ES-I3 (cell line): Measurements from ENCODE around the gene CLCNKA.
"Not testable (repeated sequence)": the region's sequence is repeated elsewhere in the genome, so short reads cannot be mapped to it uniquely, and the experiment has no call there.

ENCODE experiments used
- H3K36me3 ChIP-seq: 2 replicates; pipeline ENCODE4 v1.6.1; 2013; ENCODE audit warnings: mild to moderate bottlenecking, low read length, control low read depth, moderate library complexity; ENCODE audit not compliant: insufficient read depth
- H3K4me1 ChIP-seq: 2 replicates; pipeline ENCODE4 v1.6.1; 2013; ENCODE audit warnings: mild to moderate bottlenecking, control low read depth, low read length; ENCODE audit not compliant: insufficient read depth
- H3K9ac ChIP-seq: 2 replicates; pipeline ENCODE4 v1.6.1; 2013; ENCODE audit warnings: low read depth, mild to moderate bottlenecking, low read length, moderate library complexity
- H3K9me3 ChIP-seq: 2 replicates; pipeline ENCODE4 v1.6.1; 2013; ENCODE audit warnings: mild to moderate bottlenecking, low read length, moderate library complexity; ENCODE audit not compliant: control insufficient read depth, insufficient read depth

CLCNKA gene

GRCh38 chr1:16032388-16033102, 10.7 kb downstream of the CLCNKA start:
- Histone ChIP-seq H3K4me1 (peaks cover 5% of the 10 kb centered on the region; the same call in 1 of the 2 replicates), H3K9ac (no peak overlapping the region), H3K9me3 (no peaks in the 10 kb centered on the region), H3K36me3 (no peaks in the 10 kb centered on the region)

- H3K9ac ChIP-seq, H3K4me1 ChIP-seq, H3K9me3 ChIP-seq, H3K36me3 ChIP-seq: not testable (repeated sequence)
Measured at GRCh38 chr1:16033103-16033632, 11.3 kb downstream of the CLCNKA start.

- H3K9ac ChIP-seq, H3K4me1 ChIP-seq, H3K36me3 ChIP-seq, H3K9me3 ChIP-seq: not testable (repeated sequence)
Measured at GRCh38 chr1:16036461-16036860, 14.6 kb downstream of the CLCNKA start.

GRCh38 chr1:16038620-16038912, 16.7 kb downstream of the CLCNKA start:
- H3K9ac ChIP-seq, result no peak overlapping the region
- H3K9me3 ChIP-seq, result no peaks in the 10 kb centered on the region
- no peaks in the 10 kb centered on the region for H3K4me1 ChIP-seq
- no peaks in the 10 kb centered on the region for H3K36me3 ChIP-seq

GRCh38 chr1:16039871-16040270, 18.0 kb downstream of the CLCNKA start:
- H3K36me3 ChIP-seq, H3K9ac ChIP-seq, H3K9me3 ChIP-seq, H3K4me1 ChIP-seq: not testable (repeated sequence)

- H3K9me3 ChIP-seq, result no peaks in the 10 kb centered on the region
- no peaks in the 10 kb centered on the region for H3K36me3 ChIP-seq
- H3K4me1 ChIP-seq, result no peaks in the 10 kb centered on the region
- no peak overlapping the region for H3K9ac ChIP-seq
Measured at GRCh38 chr1:16041200-16041599, 19.4 kb downstream of the CLCNKA start.

GRCh38 chr1:16042096-16042495, 20.3 kb downstream of the CLCNKA start:
- no peaks in the 10 kb centered on the region for H3K4me1 ChIP-seq
- no peak overlapping the region for H3K9ac ChIP-seq
- H3K9me3 ChIP-seq, result no peaks in the 10 kb centered on the region
- no peaks in the 10 kb centered on the region for H3K36me3 ChIP-seq

GRCh38 chr1:16042654-16043053, 20.8 kb downstream of the CLCNKA start:
- not testable (repeated sequence) for H3K9ac ChIP-seq, H3K36me3 ChIP-seq, H3K4me1 ChIP-seq, H3K9me3 ChIP-seq

GRCh38 chr1:16043521-16043920, 21.7 kb downstream of the CLCNKA start, which contains the start of gene CLCNKB:
CLCNKB (plus strand) TSS chr1:16043782; CDS start chr1:16044493, 711 bp downstream.
- Histone ChIP-seq H3K9ac (no peak within 1 kb of the TSS), H3K36me3 (no peaks in the 10 kb centered on the region), H3K4me1 (no peaks in the 10 kb centered on the region), H3K9me3 (no peaks in the 10 kb centered on the region)

- Histone ChIP-seq H3K4me1 (no peaks in the 10 kb centered on the region), H3K36me3 (no peaks in the 10 kb centered on the region), H3K9me3 (no peaks in the 10 kb centered on the region), H3K9ac (no peak overlapping the region)
Measured at GRCh38 chr1:16043950-16044349, 22.1 kb downstream of the CLCNKA start.

GRCh38 chr1:16046842-16047241, 25.0 kb downstream of the CLCNKA start:
- H3K9me3 ChIP-seq, result no peaks in the 10 kb centered on the region
- H3K4me1 ChIP-seq, result peaks cover 10% of the 10 kb centered on the region
- H3K36me3 ChIP-seq, result no peaks in the 10 kb centered on the region
- H3K9ac ChIP-seq, result no peak overlapping the region

- Histone ChIP-seq H3K9me3 (no peaks in the 10 kb centered on the region), H3K9ac (peak overlapping the region; percentile 75; the same call in 1 of the 2 replicates), H3K36me3 (no peaks in the 10 kb centered on the region), H3K4me1 (peaks cover 10% of the 10 kb centered on the region)
Measured at GRCh38 chr1:16047791-16048475, 26.1 kb downstream of the CLCNKA start.

GRCh38 chr1:16048573-16049189, 26.8 kb downstream of the CLCNKA start:
- H3K9me3 ChIP-seq, result no peaks in the 10 kb centered on the region

GRCh38 chr1:16050328-16050727, 28.5 kb downstream of the CLCNKA start:
- peaks cover 12% of the 10 kb centered on the region for H3K4me1 ChIP-seq
- H3K9me3 ChIP-seq, result no peaks in the 10 kb centered on the region

More at GRCh38 chr1:16048573-16049189, 26.8 kb downstream of the CLCNKA start:
- Histone ChIP-seq H3K4me1 (peaks cover 10% of the 10 kb centered on the region), H3K36me3 (no peaks in the 10 kb centered on the region), H3K9ac (peak overlapping the region; percentile 75)

GRCh38 chr1:16051039-16051438, 29.2 kb downstream of the CLCNKA start:
- H3K9ac ChIP-seq, result no peak overlapping the region
- H3K36me3 ChIP-seq, result no peaks in the 10 kb centered on the region
- H3K9me3 ChIP-seq, result no peaks in the 10 kb centered on the region
- peaks cover 17% of the 10 kb centered on the region for H3K4me1 ChIP-seq

More at GRCh38 chr1:16050328-16050727, 28.5 kb downstream of the CLCNKA start:
- Histone ChIP-seq H3K36me3 (no peaks in the 10 kb centered on the region), H3K9ac (no peak overlapping the region)
